ENCODE data around the gene ADGRF5. TPM values are rescaled to one million over a fixed set of nuclear protein-coding genes. Genes with fewer than 3 reads are reported as not detected.

ADGRF5 gene
- total and polyA plus RNA-seq, 10 of the 15 experiments (the other 5 are each of a cell fraction or from before 2014, with no cell fraction given), result 0.01 to 0.13 TPM; not detected in 8

DNA sequence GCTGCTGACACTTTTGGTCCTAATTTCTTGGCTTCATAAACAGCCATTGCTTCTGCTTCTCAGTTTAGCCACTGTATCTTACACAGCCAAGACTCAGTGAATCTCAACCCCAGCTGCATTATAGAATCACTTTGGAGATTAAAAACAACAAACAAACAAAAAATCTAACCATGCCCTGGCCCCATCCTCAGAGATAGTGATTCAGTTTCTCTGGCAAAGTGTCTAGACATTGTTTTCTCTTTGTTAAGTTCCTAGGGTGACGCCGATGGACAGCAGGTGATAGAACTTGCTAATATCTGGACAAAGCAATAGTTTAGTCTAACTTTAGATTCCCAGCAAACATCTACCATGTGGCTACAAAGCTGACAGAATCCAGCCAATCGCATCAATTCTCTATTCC, 2.9 kb downstream of the ADGRF5 start:
- Histone ChIP-seq H3K4me3 (no peak overlapping the region), H3K9ac (ENCODE audit: control insufficient read depth, insufficient read depth, low read length) (no peak overlapping the region), H3K9me3 (replicated peaks; ENCODE audit: control insufficient read depth, insufficient read depth, low read length) (no peaks in the 10 kb centered on the region), H2AFZ (ENCODE audit: control insufficient read depth, low read depth, low read length) (no peak overlapping the region), H3K4me1 (ENCODE audit: control insufficient read depth, insufficient read depth, low read length) (no peaks in the 10 kb centered on the region), H4K20me1 (ENCODE audit: control insufficient read depth, insufficient read depth) (no peaks in the 10 kb centered on the region), H3K27me3 (replicated peaks in 1 of 2; ENCODE audit: control insufficient read depth in 2 of 2, insufficient read depth in 2 of 2, low read length in 1 of 2) (no peaks in the 10 kb centered on the region), H3K79me2 (ENCODE audit: control insufficient read depth, insufficient read depth, low read length) (no peaks in the 10 kb centered on the region), H3K27ac (ENCODE audit: control insufficient read depth, insufficient read depth) (no peak overlapping the region), H3K36me3 (ENCODE audit: control insufficient read depth in 2 of 2, insufficient read depth in 2 of 2, low read length in 1 of 2) (no peaks in the 10 kb centered on the region), H3K4me2 (ENCODE audit: control insufficient read depth, insufficient read depth) (no peak overlapping the region)
- ChIA-PET SMC1A (ENCODE audit: uncharacterized antibody, unreplicated experiment) (no interaction called here), POLR2A (no interaction called here), RAD21 (ENCODE audit: unreplicated experiment) (no interaction called here), CTCF (interaction anchor here (0.6 kb wide), 1 partner anchor 697 kb away, joined by 3 read pairs; no protein-coding TSS in a partner anchor)
- intact Hi-C loops (cut with micrococcal nuclease; ENCODE audit: unreplicated experiment) (no loop called here), in situ Hi-C loops (cut with MboI) (no loop called here)
- FAIRE-seq (no peak), DNase-seq (ENCODE audit: low read depth, low spot score) (no peak), ATAC-seq (no peak)
- TF ChIP-seq, protein P1, sequence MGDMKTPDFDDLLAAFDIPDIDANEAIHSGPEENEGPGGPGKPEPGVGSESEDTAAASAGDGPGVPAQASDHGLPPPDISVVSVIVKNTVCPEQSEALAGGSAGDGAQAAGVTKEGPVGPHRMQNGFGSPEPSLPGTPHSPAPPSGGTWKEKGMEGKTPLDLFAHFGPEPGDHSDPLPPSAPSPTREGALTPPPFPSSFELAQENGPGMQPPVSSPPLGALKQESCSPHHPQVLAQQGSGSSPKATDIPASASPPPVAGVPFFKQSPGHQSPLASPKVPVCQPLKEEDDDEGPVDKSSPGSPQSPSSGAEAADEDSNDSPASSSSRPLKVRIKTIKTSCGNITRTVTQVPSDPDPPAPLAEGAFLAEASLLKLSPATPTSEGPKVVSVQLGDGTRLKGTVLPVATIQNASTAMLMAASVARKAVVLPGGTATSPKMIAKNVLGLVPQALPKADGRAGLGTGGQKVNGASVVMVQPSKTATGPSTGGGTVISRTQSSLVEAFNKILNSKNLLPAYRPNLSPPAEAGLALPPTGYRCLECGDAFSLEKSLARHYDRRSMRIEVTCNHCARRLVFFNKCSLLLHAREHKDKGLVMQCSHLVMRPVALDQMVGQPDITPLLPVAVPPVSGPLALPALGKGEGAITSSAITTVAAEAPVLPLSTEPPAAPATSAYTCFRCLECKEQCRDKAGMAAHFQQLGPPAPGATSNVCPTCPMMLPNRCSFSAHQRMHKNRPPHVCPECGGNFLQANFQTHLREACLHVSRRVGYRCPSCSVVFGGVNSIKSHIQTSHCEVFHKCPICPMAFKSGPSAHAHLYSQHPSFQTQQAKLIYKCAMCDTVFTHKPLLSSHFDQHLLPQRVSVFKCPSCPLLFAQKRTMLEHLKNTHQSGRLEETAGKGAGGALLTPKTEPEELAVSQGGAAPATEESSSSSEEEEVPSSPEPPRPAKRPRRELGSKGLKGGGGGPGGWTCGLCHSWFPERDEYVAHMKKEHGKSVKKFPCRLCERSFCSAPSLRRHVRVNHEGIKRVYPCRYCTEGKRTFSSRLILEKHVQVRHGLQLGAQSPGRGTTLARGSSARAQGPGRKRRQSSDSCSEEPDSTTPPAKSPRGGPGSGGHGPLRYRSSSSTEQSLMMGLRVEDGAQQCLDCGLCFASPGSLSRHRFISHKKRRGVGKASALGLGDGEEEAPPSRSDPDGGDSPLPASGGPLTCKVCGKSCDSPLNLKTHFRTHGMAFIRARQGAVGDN (IDR thresholded peaks at IDR 0.05), result no peak
- TF ChIP-seq, protein P2, sequence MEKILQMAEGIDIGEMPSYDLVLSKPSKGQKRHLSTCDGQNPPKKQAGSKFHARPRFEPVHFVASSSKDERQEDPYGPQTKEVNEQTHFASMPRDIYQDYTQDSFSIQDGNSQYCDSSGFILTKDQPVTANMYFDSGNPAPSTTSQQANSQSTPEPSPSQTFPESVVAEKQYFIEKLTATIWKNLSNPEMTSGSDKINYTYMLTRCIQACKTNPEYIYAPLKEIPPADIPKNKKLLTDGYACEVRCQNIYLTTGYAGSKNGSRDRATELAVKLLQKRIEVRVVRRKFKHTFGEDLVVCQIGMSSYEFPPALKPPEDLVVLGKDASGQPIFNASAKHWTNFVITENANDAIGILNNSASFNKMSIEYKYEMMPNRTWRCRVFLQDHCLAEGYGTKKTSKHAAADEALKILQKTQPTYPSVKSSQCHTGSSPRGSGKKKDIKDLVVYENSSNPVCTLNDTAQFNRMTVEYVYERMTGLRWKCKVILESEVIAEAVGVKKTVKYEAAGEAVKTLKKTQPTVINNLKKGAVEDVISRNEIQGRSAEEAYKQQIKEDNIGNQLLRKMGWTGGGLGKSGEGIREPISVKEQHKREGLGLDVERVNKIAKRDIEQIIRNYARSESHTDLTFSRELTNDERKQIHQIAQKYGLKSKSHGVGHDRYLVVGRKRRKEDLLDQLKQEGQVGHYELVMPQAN (conservative IDR thresholded peaks at IDR 0.05), result no peak
- TF ChIP-seq, protein P3, sequence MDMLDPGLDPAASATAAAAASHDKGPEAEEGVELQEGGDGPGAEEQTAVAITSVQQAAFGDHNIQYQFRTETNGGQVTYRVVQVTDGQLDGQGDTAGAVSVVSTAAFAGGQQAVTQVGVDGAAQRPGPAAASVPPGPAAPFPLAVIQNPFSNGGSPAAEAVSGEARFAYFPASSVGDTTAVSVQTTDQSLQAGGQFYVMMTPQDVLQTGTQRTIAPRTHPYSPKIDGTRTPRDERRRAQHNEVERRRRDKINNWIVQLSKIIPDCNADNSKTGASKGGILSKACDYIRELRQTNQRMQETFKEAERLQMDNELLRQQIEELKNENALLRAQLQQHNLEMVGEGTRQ (IDR thresholded peaks at IDR 0.05; ENCODE audit: borderline replicate concordance, low read depth, low read length), result no peak
- TF ChIP-seq POLR2AphosphoS2 (IDR thresholded peaks at IDR 0.05; ENCODE audit: low read depth, low read length), result no peak
- no TSS peak for BruUV-seq (replicated peaks)
- WGBS (ENCODE audit: insufficient coverage, insufficient replicate concordance, low lambda C conversion rate, missing lambda C conversion rate), result 56% methylated on average over 3 of the region's 3 CpGs

All from GM12878 (cell line).